Stomach (tissue), 9 donors: Measurements from ENCODE around the gene CDK12. TPM values are rescaled to one million over a fixed set of nuclear protein-coding genes. Genes with fewer than 3 reads are reported as not detected.
A peak's percentile ranks its signal among the peaks of the same experiment; 100 is the strongest.
"Not testable (repeated sequence)": the region's sequence is repeated elsewhere in the genome, so short reads cannot be mapped to it uniquely, and the experiment has no call there.

ENCODE experiments used
- DNase-seq, 2 donors: peaks; one replicate each; pipeline versions ENCODE4 v3.0.0 to v3.0.0-alpha.2; 2013 to 2019
- H3K27ac ChIP-seq, 5 donors: fragments of 200-600 bp in 4 of 5; sonication (generic) in 4 of 5; one replicate each; pipeline ENCODE4 v1.5.1; 2013 to 2019; ENCODE audit warnings: mild to moderate bottlenecking in 1 of 5, moderate library complexity in 1 of 5
- H3K27me3 ChIP-seq, 3 donors: fragments of 200-600 bp; sonication (generic); one replicate each; pipeline ENCODE4 v1.5.1; 2017 to 2019; ENCODE audit warnings: mixed run types in 1 of 3
- H3K36me3 ChIP-seq, 4 donors: fragments of 200-600 bp; sonication (generic); 1 replicate in 3 of 4; 2 replicates in 1 of 4; pipeline ENCODE4 v1.5.1; 2016 to 2019
- H3K4me1 ChIP-seq, 4 donors: fragments of 200-600 bp; sonication (generic); one replicate each; pipeline ENCODE4 v1.5.1; 2016 to 2019
- H3K4me3 ChIP-seq, 4 donors: fragments of 200-600 bp; sonication (generic) in 3 of 4; one replicate each; pipeline ENCODE4 v1.5.1; 2016 to 2019; ENCODE audit warnings: mild to moderate bottlenecking in 1 of 4
- H3K9me3 ChIP-seq, 4 donors: fragments of 200-600 bp; sonication (generic); one replicate each; pipeline ENCODE4 v1.5.1; 2016 to 2019
- EP300 ChIP-seq: sonication (generic); formaldehyde crosslinking; IDR thresholded peaks from one replicate; pipeline ENCODE4 v1.6.1; 2017; ENCODE audit warnings: antibody characterized with exemption
- POLR2A ChIP-seq, 4 donors: fragments of 450-650 bp; IDR thresholded peaks; one replicate each; pipeline ENCODE4 v1.6.1; 2016; ENCODE audit warnings: antibody characterized with exemption in 4 of 4, control low read depth in 2 of 4, mild to moderate bottlenecking in 1 of 4, moderate library complexity in 1 of 4
- POLR2AphosphoS5 ChIP-seq, 3 donors: sonication (generic); formaldehyde crosslinking; IDR thresholded peaks; one replicate each; pipeline ENCODE4 v1.6.1; 2016; ENCODE audit warnings: antibody characterized with exemption in 3 of 3
- WGBS, 5 donors: extraction: QIAGEN DNeasy Blood & Tissue Kit in 3 of 5; methylation state at CpG; one replicate each; pipeline versions ENCODE4 v1.1.5 to v1.1.7; 2013 to 2018; 5-methylcytosine and 5-hydroxymethylcytosine counted together
- intact Hi-C: fragments of 100-400 bp; cut with DNase I; formaldehyde crosslinking; loops from one replicate; pipeline ENCODE4 v1.15.1; 2023; ENCODE audit warnings: low total_unique reads
- polyA plus RNA-seq, 3 donors: library from polyadenylated mRNA; stranded (reverse); fragments of 200-250 nt; gene quantifications; one replicate each; pipeline ENCODE4 v1.2.3, GENCODE V29; 2013
- total RNA-seq, 5 donors: library from RNA; depleted of rRNA; stranded (reverse); fragments of >200 nt; gene quantifications; one replicate each; pipeline versions ENCODE4 v1.1.0 to v1.2.3, GENCODE V29; 2014 to 2016
- TF ChIP-seq, protein P1 (sequence below), 7 experiments: fragments of 450-650 bp in 4 of 7; fragments of 200-600 bp in 3 of 7; sonication (generic) in 3 of 7; IDR thresholded peaks; one replicate each; pipeline ENCODE4 v1.5.1; 2016 to 2019; ENCODE audit warnings: antibody characterized with exemption in 7 of 7, control low read depth in 2 of 7, mild to moderate bottlenecking in 1 of 7
- donor health status: healthy with polysubstance abuse.
- donor health status: Bipolar disorder and iron deficiency.
- donor health status: healthy.

CDK12 gene
- total and polyA plus RNA-seq, 8 donors, result 5.1 to 66.5 (median 33.5) TPM

DNA sequence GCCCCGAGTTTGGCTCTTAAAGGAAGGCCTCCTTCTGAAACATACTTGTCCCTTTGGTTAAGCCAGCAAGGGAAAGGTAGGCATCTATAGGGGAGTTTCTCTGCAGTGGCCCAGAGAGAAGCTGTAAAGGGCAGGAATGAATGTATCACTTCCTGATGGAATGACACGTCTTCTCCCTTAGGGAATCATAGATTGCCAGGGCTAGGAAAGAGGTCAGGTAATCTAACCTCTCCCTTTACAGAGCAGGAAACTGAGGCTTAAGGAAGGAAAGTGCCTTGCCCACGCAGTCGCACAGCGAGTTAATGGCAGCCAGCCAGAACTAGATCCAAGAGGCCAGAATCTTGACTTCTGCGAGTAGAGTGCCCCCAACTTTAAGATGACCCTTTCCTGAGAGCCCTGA lies 80.4 kb downstream of the CDK12 start:
- Histone ChIP-seq H3K4me1 (peaks cover 0 to 20% (median 0%) of the 10 kb centered on the region in 4 donors), H3K4me3 (no peak overlapping the region), H3K27me3 (no peaks in the 10 kb centered on the region), H3K36me3 (peaks cover 3 to 26% (median 20%) of the 10 kb centered on the region in 4 donors), H3K27ac (no peak overlapping the region), H3K9me3 (no peaks in the 10 kb centered on the region)
- 59 to 83% (median 69%) methylated on average over 6 of the region's 6 CpGs for WGBS, 5 donors
- no peak for DNase-seq
- intact Hi-C loops, result no loop called here
- TF ChIP-seq EP300, result no peak
- no peak for TF ChIP-seq POLR2AphosphoS5 (IDR thresholded peaks at IDR 0.05)
- TF ChIP-seq, protein P1, sequence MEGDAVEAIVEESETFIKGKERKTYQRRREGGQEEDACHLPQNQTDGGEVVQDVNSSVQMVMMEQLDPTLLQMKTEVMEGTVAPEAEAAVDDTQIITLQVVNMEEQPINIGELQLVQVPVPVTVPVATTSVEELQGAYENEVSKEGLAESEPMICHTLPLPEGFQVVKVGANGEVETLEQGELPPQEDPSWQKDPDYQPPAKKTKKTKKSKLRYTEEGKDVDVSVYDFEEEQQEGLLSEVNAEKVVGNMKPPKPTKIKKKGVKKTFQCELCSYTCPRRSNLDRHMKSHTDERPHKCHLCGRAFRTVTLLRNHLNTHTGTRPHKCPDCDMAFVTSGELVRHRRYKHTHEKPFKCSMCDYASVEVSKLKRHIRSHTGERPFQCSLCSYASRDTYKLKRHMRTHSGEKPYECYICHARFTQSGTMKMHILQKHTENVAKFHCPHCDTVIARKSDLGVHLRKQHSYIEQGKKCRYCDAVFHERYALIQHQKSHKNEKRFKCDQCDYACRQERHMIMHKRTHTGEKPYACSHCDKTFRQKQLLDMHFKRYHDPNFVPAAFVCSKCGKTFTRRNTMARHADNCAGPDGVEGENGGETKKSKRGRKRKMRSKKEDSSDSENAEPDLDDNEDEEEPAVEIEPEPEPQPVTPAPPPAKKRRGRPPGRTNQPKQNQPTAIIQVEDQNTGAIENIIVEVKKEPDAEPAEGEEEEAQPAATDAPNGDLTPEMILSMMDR (IDR thresholded peaks at IDR 0.05), result no peak
- no peak for TF ChIP-seq POLR2A (IDR thresholded peaks at IDR 0.05)

DNA sequence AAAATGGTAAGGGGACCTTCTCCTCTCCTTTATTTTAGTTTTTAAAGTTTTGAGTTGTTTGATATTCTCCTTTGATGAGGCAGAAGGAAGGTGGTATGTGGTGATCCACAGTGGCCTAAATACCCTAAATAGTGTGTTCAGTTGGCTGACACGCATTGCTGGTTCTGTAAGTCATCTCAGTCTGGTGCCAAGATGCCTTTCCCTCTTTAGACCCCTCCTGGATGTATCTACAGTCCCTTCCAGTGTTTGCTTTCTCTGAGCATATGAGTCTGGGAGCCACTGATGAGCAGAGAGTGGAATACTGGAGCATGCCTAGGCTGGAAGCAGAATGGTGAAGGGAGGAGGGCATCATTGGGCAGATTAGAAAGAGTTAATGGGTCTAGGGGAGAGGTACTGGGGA lies 81.9 kb downstream of the CDK12 start:
- TF ChIP-seq POLR2AphosphoS5 (IDR thresholded peaks at IDR 0.05) (no peak), EP300 (no peak), POLR2A (IDR thresholded peaks at IDR 0.05) (no peak)
- TF ChIP-seq, protein P1 (IDR thresholded peaks at IDR 0.05), result no peak
- Histone ChIP-seq H3K4me1 (peaks cover 0 to 22% (median 3%) of the 10 kb centered on the region in 4 donors), H3K4me3 (no peak overlapping the region), H3K27me3 (no peaks in the 10 kb centered on the region), H3K36me3 (peaks cover 7 to 40% (median 32%) of the 10 kb centered on the region in 4 donors), H3K9me3 (no peaks in the 10 kb centered on the region), H3K27ac (no peak overlapping the region)
- intact Hi-C loops, result no loop called here
- DNase-seq, result no peak
- 82 to 100% (median 92%) methylated on average over 1 of the region's 1 CpG for WGBS, 5 donors

DNA sequence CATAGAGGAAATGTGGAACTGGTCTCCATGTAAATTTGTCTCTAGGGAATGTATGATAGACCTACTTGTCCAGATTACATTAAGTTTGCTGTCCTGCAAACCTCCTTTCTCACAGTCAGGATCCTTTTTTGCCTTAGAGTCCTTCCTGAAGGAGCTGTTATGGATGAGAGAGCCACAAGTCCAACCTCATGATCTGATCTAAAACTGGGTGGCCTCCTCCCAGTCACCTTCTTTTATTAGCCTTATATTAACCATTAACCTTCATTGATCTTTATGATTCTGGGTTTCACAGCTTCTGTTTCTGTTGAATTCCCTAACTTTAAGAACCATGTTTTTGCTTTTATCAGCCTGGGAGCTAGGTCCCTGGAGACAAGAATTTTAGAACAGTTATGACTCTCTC lies 82.4 kb downstream of the CDK12 start:
- H3K4me1 ChIP-seq, result peaks cover 0 to 22% (median 5%) of the 10 kb centered on the region in 4 donors
- DNase-seq, result no peak
- H3K9me3 ChIP-seq, result no peaks in the 10 kb centered on the region
- no peak overlapping the region for H3K27ac ChIP-seq
- intact Hi-C loops, result no loop called here
- no peak overlapping the region for H3K4me3 ChIP-seq
- no peaks in the 10 kb centered on the region for H3K27me3 ChIP-seq
- no peak for TF ChIP-seq EP300
- TF ChIP-seq POLR2A (IDR thresholded peaks at IDR 0.05), result no peak
- TF ChIP-seq, protein P1 (IDR thresholded peaks at IDR 0.05), result no peak
- no peak for TF ChIP-seq POLR2AphosphoS5 (IDR thresholded peaks at IDR 0.05)
- H3K36me3 ChIP-seq, result peaks cover 7 to 45% (median 33%) of the 10 kb centered on the region in 4 donors

DNA sequence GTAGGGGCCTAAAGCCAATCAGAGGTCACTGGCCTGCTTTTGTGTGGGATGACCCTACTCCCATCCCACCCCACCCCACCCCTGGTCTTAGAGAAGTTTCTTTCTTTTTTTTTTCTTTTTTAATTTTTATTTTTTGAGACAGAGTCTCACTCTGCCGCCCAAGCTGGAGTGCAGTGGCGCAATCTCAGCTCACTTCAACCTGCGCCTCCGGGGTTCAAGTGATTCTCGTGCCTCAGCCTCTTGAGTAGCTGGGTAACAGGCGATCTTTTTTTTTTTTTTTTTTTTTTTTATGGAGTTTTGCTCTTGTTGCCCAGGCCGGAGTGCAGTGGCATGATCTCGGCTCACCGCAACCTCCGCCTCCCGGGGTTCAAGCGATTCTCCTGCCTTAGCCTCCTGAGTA lies 83.1 kb downstream of the CDK12 start:
- DNase-seq, H3K27me3 ChIP-seq, H3K4me3 ChIP-seq, H3K27ac ChIP-seq, intact Hi-C loops, H3K9me3 ChIP-seq: not testable (repeated sequence)
- Histone ChIP-seq H3K36me3 (peaks cover 10 to 52% (median 40%) of the 10 kb centered on the region in 4 donors), H3K4me1 (peaks cover 0 to 19% (median 9%) of the 10 kb centered on the region in 4 donors)
- WGBS, 5 donors, result 91 to 98% (median 97%) methylated on average over 11 to 12 of the region's 12 CpGs

DNA sequence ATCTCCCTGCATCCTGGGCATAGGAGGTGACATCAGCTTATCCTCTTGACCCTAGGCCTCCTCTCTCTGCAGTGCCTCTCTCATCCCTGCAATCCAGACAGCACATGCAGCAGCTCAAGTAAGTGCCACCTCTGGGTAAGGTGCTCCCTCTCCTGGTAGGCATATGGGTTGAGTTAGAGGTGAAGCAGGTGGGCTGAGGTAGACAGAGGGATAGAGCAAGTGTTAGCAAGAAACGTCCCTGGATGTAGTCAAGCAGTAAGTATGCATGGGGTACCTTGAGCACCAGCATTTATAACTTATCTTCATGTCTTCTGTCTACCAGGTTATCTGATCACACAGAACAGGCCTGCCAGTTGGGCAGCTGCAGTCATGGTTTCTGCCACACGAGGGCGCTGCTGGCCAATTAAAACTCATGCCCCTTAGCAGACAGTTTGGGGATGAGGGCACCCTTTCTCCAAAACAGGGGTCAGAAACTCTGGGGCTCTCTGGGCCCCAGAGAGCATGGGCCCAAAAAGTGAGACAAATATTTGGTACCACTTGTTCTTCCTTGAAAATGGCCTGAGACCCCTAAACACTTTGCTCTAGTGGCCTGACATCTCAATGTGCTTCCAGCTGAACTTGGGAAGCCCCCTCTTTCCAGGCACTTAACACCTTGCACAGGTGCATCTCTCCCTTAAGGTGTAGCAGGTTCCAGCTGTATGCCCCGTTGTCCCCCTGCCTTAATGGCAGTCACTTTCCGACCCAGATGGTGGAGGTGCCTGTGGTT lies 86.6 kb downstream of the CDK12 start:
- Histone ChIP-seq H3K27ac (no peak overlapping the region), H3K27me3 (no peaks in the 10 kb centered on the region), H3K9me3 (no peaks in the 10 kb centered on the region), H3K36me3 (peaks cover 14 to 86% (median 76%) of the 10 kb centered on the region in 4 donors), H3K4me1 (peaks cover 0 to 18% (median 6%) of the 10 kb centered on the region in 4 donors), H3K4me3 (no peak overlapping the region)
- TF ChIP-seq, protein P1 (IDR thresholded peaks at IDR 0.05), result peak in 5 of 7 experiments; percentile 66 to 92 (median 91)
- TF ChIP-seq EP300, result no peak
- TF ChIP-seq POLR2A (IDR thresholded peaks at IDR 0.05), result no peak
- intact Hi-C loops, result loop anchor here (5.0 kb wide), 1 partner anchor 69 kb away; no protein-coding TSS in a partner anchor
- DNase-seq, result peak; percentile 76 to 77
- 25 to 33% (median 31%) methylated on average over 5 of the region's 5 CpGs for WGBS, 5 donors
